Measurements from ENCODE around the gene HOXA5.

The HOXA5 gene

GRCh38 chr7:27112361-27112760 is 31.1 kb downstream of the HOXA5 start:
- in situ Hi-C loops (cut with MboI; ENCODE audit: low sequenced_read_pairs) = no loop called here

DNA sequence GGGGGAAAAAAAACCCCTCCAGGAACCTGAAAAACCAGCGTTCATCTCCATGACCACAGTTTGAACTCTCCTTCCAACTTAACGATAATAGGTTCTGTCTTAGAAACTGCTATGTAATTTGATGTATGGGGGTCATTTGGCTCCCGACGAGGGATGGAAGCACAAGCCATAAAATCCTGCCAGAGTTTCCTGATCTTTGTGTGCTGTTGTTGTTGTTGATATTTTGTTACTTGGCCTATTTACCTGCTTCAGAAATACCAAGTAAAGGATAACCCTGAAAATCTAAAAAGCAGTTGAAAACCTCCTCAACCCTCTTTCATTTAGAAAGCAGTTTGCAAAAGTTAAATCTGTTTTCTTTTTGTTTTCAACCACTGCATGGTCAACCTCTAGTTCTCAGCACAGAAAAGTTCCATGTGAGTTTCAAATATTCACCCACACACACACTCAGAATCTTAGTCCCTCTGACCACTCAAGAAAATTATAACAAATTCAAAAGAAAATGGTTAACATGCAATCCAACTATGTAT is 31.7 kb downstream of the HOXA5 start:
- in situ Hi-C loops (cut with MboI; ENCODE audit: low sequenced_read_pairs) = no loop called here

- in situ Hi-C loops (cut with MboI; ENCODE audit: low sequenced_read_pairs) = no loop called here
Observed at GRCh38 chr7:27111042-27111750, 32.3 kb downstream of the HOXA5 start.

DNA sequence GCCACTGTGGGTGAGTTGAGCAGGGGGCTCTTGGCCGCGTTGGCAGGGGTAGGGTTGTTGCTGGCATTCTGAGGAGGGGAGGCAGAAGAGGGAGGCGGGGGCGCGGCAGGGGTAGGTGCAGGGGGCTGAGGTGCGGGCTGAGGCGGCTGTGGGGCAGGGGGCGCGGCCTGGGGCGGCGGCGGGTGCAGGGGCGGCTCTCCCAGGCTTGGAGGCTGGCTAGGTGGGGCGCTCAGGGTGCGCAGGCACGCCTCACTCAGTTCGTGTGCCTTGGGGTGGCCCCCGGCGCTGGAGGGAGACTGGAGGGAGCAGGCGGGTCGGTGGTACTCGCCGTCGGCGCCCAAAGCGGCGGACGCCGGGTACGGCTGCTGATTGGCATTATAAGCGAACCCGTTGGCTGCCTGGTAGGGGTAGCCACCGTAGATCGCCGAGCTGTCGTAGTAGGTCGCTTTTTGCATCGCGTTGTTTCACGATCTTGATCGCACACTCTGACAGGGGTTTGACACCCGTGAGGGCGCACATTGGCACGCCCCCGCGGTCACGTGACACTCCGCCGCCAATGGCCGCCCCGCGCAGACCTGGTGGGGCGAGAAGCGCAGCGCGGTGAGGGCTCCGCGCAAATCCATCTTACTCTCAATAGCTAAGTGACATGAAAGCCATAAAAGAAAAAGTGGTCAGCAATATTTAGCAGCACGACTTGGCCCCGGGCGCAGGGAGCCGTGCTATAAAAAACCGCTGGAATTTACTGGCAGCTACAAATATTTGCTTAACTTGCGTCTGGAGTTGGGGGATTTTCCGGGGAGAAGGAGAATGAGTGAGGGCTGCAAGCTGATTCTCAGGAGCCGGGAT is 33.1 kb downstream of the HOXA5 start:
- in situ Hi-C loops (cut with MboI; ENCODE audit: low sequenced_read_pairs) = no loop called here

- in situ Hi-C loops (cut with MboI; ENCODE audit: low sequenced_read_pairs) = no loop called here
Observed at GRCh38 chr7:27109466-27110185, 33.9 kb downstream of the HOXA5 start.

DNA sequence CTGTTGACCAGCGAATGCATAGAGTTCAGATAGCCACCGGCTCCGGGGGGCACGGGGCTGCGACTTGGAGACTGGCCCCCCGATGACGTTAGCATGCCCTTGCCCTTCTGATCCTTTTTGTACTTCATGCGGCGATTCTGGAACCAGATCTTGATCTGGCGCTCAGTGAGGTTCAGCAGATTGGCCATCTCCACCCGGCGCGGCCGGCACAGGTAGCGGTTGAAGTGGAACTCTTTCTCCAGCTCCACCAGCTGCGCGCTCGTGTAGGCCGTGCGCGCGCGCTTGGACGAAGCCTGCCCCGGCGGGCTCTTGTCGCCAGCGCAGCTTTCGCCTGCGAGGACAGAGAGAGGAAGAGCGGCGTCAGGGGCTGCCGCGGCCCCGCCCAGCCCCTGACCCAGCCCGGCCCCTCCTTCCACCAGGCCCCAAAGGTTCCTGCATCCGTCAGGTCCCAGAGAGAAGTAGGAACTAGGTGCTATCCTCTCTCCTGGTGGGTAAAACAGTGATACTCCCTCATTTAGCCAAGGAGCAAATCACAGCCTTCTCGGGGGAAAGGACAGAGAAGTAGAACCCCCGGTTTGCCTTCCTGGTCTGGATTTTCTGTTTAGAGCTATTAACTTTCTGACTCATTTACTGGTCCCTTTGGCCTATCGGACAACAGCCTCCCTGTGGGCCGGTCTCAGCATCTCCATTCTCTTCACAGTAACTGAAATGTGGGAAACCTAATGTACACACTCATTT is 34.9 kb downstream of the HOXA5 start:
- in situ Hi-C loops (cut with MboI; ENCODE audit: low sequenced_read_pairs) = no loop called here

DNA sequence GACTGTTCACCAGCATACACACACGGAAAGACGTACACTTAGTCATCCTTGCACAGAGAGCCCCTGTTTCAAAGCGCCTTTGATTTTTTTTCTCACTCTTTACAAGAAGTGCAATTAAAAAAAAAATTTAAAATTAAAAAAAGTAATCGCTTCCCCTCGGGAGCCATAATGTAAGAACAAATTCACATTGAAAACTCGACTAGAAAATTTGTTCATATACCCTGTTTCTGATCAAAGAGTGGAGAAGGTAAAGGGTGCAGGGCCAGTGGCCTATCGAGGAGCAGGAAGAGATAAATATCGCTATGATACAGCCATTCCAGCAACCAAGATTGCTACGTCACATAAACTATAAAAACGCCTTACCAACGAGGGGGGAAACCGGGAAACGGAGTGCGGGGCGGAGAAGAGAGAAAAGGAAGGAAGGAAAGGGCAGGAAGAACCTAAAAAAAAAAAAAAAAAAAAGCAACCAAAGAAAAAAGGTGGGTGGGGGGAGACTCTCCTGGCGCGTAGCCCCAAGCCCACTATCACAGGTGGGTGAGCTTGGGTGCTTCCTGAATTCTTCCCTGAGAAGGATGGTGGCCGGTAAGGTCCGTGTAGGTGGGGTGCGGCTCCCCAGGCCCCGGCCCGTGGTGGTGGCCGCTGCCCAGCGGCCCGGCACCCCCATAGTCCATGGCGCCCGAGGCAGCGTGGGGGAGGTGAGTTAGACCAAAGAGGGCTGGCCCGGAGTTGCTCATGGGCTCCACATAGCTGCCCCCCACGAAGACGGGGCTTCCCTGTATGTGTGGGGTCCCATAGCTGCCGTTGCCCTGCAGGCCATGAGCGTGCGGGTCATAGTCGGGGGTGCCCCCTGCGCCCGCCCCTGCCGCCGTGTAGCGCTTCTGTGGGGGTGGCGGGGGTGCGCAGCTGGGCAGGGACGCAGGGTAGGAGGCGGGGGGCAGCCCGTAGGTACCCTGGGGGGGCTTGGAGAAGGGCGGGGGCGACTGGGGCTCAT is 35.8 kb downstream of the HOXA5 start:
- in situ Hi-C loops (cut with MboI; ENCODE audit: low sequenced_read_pairs) = no loop called here

DNA sequence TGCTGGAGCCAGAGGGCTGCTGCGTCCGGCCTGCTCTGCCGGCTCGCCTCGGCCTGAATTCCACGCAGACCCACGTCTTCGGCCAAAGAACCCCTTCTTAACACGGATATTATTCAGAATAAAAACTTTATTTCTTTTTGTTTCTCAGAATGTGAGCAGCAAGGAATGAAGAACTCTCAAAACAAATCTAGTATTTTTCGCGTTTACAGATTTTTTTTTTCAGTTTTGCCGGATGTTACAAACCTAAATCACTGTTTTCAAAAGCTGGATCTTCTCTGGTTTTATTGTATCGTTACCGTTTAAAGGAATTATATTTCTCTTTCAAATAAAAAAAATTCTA is 36.6 kb downstream of the HOXA5 start:
- in situ Hi-C loops (cut with MboI; ENCODE audit: low sequenced_read_pairs) = no loop called here

GRCh38 chr7:27106181-27106900 is 37.1 kb downstream of the HOXA5 start:
- in situ Hi-C loops (cut with MboI; ENCODE audit: low sequenced_read_pairs) = no loop called here

DNA sequence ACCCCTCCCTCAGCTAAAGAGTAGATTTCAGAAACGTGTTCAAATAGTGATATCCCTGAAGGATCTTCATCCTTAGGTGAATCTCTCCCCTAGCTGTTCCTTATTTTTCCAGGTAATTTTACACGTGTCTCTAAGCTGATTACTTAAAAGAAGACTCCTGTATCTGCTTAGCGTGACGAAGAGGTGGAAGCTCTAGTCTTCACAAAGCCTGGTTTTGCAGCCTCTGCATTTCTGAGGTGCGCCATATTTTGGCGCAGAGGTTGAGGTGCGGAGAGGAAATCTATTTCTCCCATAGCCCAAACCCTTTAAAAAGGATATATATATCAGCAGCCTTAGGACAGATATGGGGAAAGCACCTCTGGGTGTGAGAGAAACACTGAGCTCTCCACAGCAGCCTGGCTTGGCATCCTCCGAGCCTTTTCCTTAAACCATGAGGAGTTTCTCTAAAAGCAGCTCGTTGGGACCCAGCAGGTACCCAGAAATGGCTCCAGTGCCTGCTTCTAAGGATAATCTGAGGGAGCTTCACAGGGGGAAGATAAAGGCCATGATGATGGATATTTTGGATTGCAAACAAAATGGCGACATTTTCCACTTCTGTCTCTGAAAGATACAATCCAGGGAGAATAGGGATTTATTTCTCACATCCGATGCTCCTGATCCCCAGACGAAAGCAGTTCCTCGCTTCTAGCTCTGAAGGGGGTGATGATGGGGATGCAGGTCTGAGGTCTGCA is 38.0 kb downstream of the HOXA5 start:
- in situ Hi-C loops (cut with MboI; ENCODE audit: low sequenced_read_pairs) = no loop called here

- in situ Hi-C loops (cut with MboI; ENCODE audit: low sequenced_read_pairs) = no loop called here
Observed at GRCh38 chr7:27104341-27105058, 39.0 kb downstream of the HOXA5 start.

- in situ Hi-C loops (cut with MboI; ENCODE audit: low sequenced_read_pairs) = no loop called here
Observed at GRCh38 chr7:27103489-27104226, 39.8 kb downstream of the HOXA5 start.

- in situ Hi-C loops (cut with MboI; ENCODE audit: low sequenced_read_pairs) = no loop called here
Observed at GRCh38 chr7:27102581-27103442, 40.7 kb downstream of the HOXA5 start, which contains the start of gene HOXA2. TSS of gene HOXA2 (minus strand) at chr7:27102683. CDS start at chr7:27102500, 183 bp downstream.

GRCh38 chr7:27101957-27102580 is 41.4 kb downstream of the HOXA5 start:
- in situ Hi-C loops (cut with MboI; ENCODE audit: low sequenced_read_pairs) = no loop called here

DNA sequence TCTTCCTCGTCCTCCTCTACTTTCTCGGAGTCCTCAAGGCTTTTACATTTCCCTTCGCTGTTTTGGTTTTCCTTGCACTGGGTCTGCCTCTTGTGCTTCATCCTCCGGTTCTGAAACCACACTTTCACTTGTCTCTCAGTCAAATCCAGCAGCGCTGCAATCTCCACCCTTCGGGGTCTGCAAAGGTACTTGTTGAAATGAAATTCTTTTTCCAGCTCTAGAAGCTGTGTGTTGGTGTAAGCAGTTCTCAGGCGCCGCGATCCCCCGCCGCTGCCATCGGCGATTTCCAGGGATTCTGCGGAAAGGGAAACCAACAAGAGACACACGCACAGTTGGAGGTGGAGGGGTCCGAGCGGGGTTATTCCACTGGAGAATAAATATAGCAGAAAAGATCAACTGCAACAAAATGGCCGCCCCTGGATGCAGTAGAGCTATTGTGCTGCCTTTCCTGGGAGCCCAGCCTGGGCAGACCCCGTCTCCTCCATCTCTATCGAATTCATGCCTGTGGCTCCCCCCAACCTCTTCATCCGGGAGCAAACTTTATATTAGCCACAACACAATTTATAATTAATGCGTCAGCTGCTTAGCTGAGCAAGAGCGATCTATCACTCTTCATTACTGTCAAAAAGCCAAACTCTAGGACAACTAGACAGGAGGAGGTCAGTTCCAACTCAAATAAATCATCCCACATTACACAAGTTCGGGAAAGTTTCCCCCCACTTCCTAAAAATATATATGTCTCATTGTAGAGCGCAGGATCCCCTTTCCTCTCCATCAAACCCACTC is 42.1 kb downstream of the HOXA5 start:
- in situ Hi-C loops (cut with MboI; ENCODE audit: low sequenced_read_pairs) = no loop called here
